ENCODE measurements around the gene HOOK2. TPM values are rescaled to one million over a fixed set of nuclear protein-coding genes. Genes with fewer than 3 reads are reported as not detected.

Gene HOOK2
- total RNA-seq, 4 donors from 2014 or later: 138 to 387 (median 215) TPM

DNA sequence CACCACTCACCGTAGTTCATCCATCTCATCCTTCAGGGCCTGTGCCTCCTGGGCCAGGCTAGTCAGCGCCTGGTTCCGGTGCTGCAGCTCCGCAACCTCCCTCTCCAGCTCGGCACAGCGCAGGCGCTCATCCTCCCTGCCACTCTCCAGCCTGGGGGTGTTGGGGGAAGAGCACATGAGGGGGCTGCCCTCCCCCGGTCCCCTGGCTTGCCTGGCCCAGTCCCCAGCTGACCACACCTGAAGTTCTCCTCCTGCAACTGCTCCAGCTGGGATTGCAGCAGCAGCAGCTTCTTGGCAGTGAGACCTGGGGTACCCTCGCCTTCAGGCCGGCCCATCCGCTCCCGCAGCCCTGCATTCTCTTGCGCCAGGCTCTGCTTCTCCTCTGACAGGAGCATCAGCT is 4.4 kb downstream of the HOOK2 start:
- no peak for TF ChIP-seq EP300 (IDR thresholded peaks at IDR 0.05; ENCODE audit: low read depth)
- no peak for TF ChIP-seq POLR2A (IDR thresholded peaks at IDR 0.05)
- in situ Hi-C loops (cut with MboI; ENCODE audit: low pct_ligation_motif_present in 1 of 4, low pct_unique_long_range_greater_than_20kb in 1 of 4, low sequenced_read_pairs in 3 of 4) (no loop called here), intact Hi-C loops (cut with DNase I; ENCODE audit: low total_unique reads) (no loop called here)
- WGBS, 2 donors (ENCODE audit: low coverage in 1 of 2): 98% methylated on average over 8 of the region's 13 CpGs; no CpG with 5 or more reads in 1 of the 2 donors
- H3K4me3 ChIP-seq: no peak overlapping the region
- peaks cover 0 to 22% (median 15%) of the 10 kb centered on the region in 4 donors for H3K4me1 ChIP-seq
- DNase-seq: no peak
- no peaks in the 10 kb centered on the region for H3K36me3 ChIP-seq
- no peaks in the 10 kb centered on the region for H3K27me3 ChIP-seq
- no peak overlapping the region for H3K27ac ChIP-seq
- H3K9me3 ChIP-seq: no peaks in the 10 kb centered on the region

DNA sequence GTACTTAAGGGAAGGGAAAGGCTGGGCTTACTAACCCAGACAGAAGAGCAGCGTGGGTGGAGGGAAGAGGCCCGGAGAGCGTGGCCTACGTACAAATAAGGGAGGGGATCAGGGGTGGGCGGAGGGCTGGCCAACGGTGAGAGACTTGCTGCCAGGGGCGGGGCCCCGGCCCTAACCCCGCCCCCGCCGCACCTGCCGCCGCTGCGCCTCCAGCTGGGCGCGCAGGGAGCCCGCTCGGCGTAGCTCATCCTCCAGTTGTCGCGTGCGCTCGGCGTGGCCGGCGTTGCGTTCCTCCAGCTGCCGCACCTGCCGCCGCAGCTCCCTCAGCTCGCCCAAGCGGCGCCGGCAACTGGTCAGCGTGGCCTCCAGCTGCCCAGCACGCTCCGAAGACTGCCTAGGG is 5.7 kb downstream of the HOOK2 start:
- H3K4me1 ChIP-seq: peaks cover 3 to 19% (median 11%) of the 10 kb centered on the region in 4 donors
- peak overlapping the region in 1 of 4 donors; percentile 52 for H3K27ac ChIP-seq
- TF ChIP-seq POLR2A (IDR thresholded peaks at IDR 0.05): no peak
- TF ChIP-seq POLR2AphosphoS5 (IDR thresholded peaks at IDR 0.05): peak in 1 of 3 donors; percentile 30
- TF ChIP-seq, protein P1, sequence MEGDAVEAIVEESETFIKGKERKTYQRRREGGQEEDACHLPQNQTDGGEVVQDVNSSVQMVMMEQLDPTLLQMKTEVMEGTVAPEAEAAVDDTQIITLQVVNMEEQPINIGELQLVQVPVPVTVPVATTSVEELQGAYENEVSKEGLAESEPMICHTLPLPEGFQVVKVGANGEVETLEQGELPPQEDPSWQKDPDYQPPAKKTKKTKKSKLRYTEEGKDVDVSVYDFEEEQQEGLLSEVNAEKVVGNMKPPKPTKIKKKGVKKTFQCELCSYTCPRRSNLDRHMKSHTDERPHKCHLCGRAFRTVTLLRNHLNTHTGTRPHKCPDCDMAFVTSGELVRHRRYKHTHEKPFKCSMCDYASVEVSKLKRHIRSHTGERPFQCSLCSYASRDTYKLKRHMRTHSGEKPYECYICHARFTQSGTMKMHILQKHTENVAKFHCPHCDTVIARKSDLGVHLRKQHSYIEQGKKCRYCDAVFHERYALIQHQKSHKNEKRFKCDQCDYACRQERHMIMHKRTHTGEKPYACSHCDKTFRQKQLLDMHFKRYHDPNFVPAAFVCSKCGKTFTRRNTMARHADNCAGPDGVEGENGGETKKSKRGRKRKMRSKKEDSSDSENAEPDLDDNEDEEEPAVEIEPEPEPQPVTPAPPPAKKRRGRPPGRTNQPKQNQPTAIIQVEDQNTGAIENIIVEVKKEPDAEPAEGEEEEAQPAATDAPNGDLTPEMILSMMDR (IDR thresholded peaks at IDR 0.05): no peak
- TF ChIP-seq EP300 (IDR thresholded peaks at IDR 0.05; ENCODE audit: low read depth): no peak
- H3K27me3 ChIP-seq: no peaks in the 10 kb centered on the region
- in situ Hi-C loops (cut with MboI; ENCODE audit: low pct_ligation_motif_present in 1 of 4, low pct_unique_long_range_greater_than_20kb in 1 of 4, low sequenced_read_pairs in 3 of 4) (loop anchor here in 2 of 4 donors (10.0 kb wide), 1 partner anchor 75 kb away; no protein-coding TSS in a partner anchor), intact Hi-C loops (cut with DNase I; ENCODE audit: low total_unique reads) (loop anchor here (5.0 kb wide), 2 partner anchors 33 to 73 kb away; partner anchors contain the start of genes PRDX2 and THSD8)
- H3K4me3 ChIP-seq: no peak overlapping the region
- no peaks in the 10 kb centered on the region for H3K9me3 ChIP-seq
- WGBS, 2 donors (ENCODE audit: low coverage in 1 of 2): 37 to 45% methylated on average over 6 to 29 of the region's 37 CpGs
- H3K36me3 ChIP-seq: no peaks in the 10 kb centered on the region
- DNase-seq: peak; percentile 66

DNA sequence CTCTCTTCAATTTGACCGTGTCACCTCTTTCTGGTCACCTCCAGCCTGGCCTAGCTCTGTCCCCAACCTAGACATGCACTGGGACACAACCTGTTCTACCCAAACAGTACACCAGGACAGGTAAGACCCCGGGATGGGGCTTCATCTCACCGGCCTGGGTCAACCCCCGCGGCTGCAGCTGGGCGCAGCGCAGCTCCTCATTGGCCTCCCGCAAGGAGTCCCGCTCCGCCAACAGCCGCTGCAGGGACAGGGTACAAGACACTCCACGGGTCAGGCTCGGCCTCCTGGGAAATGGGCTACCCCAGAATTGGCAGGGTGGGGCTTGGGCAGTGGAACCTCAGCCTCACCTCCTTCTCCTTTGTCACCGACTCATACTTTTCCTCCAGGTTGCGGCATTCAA is 7.7 kb downstream of the HOOK2 start:
- Histone ChIP-seq H3K4me1 (peaks cover 0 to 15% (median 4%) of the 10 kb centered on the region in 4 donors), H3K4me3 (no peak overlapping the region), H3K27me3 (no peaks in the 10 kb centered on the region), H3K9me3 (no peaks in the 10 kb centered on the region), H3K27ac (no peak overlapping the region), H3K36me3 (peaks cover 0 to 5% (median 0%) of the 10 kb centered on the region in 4 donors)
- in situ Hi-C loops (cut with MboI; ENCODE audit: low pct_ligation_motif_present in 1 of 4, low pct_unique_long_range_greater_than_20kb in 1 of 4, low sequenced_read_pairs in 3 of 4): loop anchor here in 2 of 4 donors (10.0 kb wide), 1 partner anchor 77 kb away; no protein-coding TSS in a partner anchor
- intact Hi-C loops (cut with DNase I; ENCODE audit: low total_unique reads): loop anchor here (5.0 kb wide), 2 partner anchors 35 to 75 kb away; partner anchors contain the start of genes PRDX2 and THSD8
- WGBS, 2 donors (ENCODE audit: low coverage in 1 of 2): 98% methylated on average over 13 of the region's 15 CpGs; no CpG with 5 or more reads in 1 of the 2 donors
- no peak for DNase-seq
- TF ChIP-seq, protein P1 (IDR thresholded peaks at IDR 0.05): no peak
- TF ChIP-seq EP300 (IDR thresholded peaks at IDR 0.05; ENCODE audit: low read depth): no peak
- no peak for TF ChIP-seq POLR2A (IDR thresholded peaks at IDR 0.05)
- no peak for TF ChIP-seq POLR2AphosphoS5 (IDR thresholded peaks at IDR 0.05)

DNA sequence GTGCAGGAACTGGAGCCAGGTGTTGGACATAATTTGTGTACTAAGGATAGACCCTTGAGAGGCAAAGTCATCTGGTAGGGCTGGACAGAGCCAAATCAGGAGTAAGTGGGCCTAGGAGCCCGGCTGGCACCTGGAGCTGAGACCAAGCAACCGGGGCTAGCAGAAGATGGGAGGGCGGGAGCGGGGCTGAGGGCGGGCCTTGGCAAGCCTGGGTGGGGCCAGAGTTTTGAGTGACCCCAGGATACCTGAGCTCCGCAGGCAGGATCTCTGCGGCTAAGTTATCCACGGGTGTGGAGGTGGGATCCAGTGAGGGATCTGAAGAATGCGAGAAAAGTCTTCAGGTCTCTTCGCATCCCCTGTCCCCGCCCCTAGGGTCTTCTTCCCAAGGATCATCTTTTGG is 8.2 kb downstream of the HOOK2 start:
- peaks cover 0 to 7% (median 0%) of the 10 kb centered on the region in 4 donors for H3K36me3 ChIP-seq
- intact Hi-C loops (cut with DNase I; ENCODE audit: low total_unique reads): loop anchor here (5.0 kb wide), 2 partner anchors 35 to 75 kb away; partner anchors contain the start of genes PRDX2 and THSD8
- TF ChIP-seq POLR2A (IDR thresholded peaks at IDR 0.05) (no peak), POLR2AphosphoS5 (IDR thresholded peaks at IDR 0.05) (no peak), EP300 (IDR thresholded peaks at IDR 0.05; ENCODE audit: low read depth) (no peak)
- TF ChIP-seq, protein P1 (IDR thresholded peaks at IDR 0.05): no peak

More for the DNA sequence above, 8.2 kb downstream of the HOOK2 start:
- Histone ChIP-seq H3K9me3 (no peaks in the 10 kb centered on the region), H3K27me3 (no peaks in the 10 kb centered on the region), H3K4me3 (no peak overlapping the region), H3K27ac (no peak overlapping the region), H3K4me1 (peaks cover 0 to 15% (median 4%) of the 10 kb centered on the region in 4 donors)
- 94 to 100% methylated on average over 1 to 11 of the region's 11 CpGs for WGBS, 2 donors (ENCODE audit: low coverage in 1 of 2)
- in situ Hi-C loops (cut with MboI; ENCODE audit: low pct_ligation_motif_present in 1 of 4, low pct_unique_long_range_greater_than_20kb in 1 of 4, low sequenced_read_pairs in 3 of 4): loop anchor here in 2 of 4 donors (10.0 kb wide), 1 partner anchor 78 kb away; no protein-coding TSS in a partner anchor
- no peak for DNase-seq

All from transverse colon (tissue), 4 donors.